H1 (cell line): ENCODE results near the gene CARD18.

Source experiments
- CEBPB ChIP-seq: IDR thresholded peaks from 2 replicates; pipeline ENCODE4 v1.6.1; 2012; ENCODE audit warnings: low read depth, low read length
- NRF1 ChIP-seq: IDR thresholded peaks from 2 replicates; pipeline ENCODE4 v1.6.1; 2011; ENCODE audit warnings: mild to moderate bottlenecking, low read depth, low read length, improper control_type of control experiment
- POLR2A ChIP-seq, 2 experiments: IDR thresholded peaks; 1 replicate in 1 of 2; 2 replicates in 1 of 2; pipeline ENCODE4 v1.6.1; 2011; ENCODE audit warnings: low read depth in 2 of 2, low read length in 2 of 2, mild to moderate bottlenecking in 2 of 2; ENCODE audit errors: control extremely low read depth in 1 of 2
- SP1 ChIP-seq: IDR thresholded peaks from 2 replicates; pipeline ENCODE4 v1.6.1; 2011; ENCODE audit warnings: low read depth, low read length
- TF ChIP-seq, protein P1 (sequence below), 3 experiments: IDR thresholded peaks; 1 replicate in 2 of 3; 2 replicates in 1 of 3; pipeline versions ENCODE4 v1.5.1 to v1.6.1; 2011; ENCODE audit warnings: low read length in 3 of 3, mild to moderate bottlenecking in 3 of 3, inconsistent platforms in 2 of 3, low read depth in 1 of 3, moderate library complexity in 1 of 3; ENCODE audit not compliant: insufficient read depth in 1 of 3; ENCODE audit errors: control extremely low read depth in 1 of 3

DNA sequence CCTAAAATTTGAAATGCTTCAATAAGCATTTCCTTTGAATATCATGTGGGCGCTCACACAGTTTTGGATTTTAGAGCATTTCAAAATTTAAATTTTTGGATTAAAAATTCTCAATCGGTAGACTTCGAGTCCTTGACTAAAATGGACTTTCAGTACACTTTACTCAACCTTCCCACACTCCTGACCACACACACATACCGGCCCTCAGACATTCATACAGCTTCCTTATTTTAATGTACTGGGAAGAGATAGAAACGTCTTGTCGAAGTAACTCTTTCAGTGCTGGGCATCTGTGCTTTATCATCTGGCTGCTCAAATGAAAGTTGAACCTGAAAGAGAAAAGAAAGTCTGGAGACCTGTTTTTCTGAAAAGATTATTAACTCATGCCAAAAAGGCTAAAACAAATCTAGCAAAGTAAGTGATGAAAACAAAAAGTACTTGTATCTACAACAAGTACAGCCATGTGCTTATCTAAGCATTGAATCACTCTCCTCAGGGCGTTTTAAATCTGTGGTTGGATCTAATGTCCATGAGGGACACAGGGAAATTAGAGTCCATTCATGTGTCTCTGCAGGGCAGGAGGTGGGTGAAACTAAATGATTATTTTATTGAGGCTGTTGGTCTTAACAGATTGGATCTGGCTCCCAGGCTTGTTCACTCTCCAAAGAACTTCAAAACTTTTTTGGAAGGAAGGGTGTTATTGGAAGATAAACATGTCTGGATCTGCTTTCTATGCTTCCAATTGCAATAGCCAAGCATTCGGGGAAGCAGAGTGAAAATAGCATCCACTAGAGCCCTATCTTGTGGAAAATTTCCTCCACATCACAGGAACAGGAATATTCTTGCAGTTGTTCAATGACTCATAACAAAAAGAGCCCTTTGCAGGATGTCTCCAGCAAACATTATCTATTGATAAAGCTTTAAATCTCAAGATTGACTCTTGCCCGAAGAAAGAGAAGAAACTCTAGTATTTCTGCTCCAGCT is 47.0 kb downstream of the CARD18 start:
- TF ChIP-seq NRF1 (no peak), POLR2A (IDR thresholded peaks at IDR 0.05; ENCODE audit: control extremely low read depth in 1 of 2, low read depth in 2 of 2, low read length in 2 of 2) (no peak), CEBPB (no peak), SP1 (no peak)
- TF ChIP-seq, protein P1, sequence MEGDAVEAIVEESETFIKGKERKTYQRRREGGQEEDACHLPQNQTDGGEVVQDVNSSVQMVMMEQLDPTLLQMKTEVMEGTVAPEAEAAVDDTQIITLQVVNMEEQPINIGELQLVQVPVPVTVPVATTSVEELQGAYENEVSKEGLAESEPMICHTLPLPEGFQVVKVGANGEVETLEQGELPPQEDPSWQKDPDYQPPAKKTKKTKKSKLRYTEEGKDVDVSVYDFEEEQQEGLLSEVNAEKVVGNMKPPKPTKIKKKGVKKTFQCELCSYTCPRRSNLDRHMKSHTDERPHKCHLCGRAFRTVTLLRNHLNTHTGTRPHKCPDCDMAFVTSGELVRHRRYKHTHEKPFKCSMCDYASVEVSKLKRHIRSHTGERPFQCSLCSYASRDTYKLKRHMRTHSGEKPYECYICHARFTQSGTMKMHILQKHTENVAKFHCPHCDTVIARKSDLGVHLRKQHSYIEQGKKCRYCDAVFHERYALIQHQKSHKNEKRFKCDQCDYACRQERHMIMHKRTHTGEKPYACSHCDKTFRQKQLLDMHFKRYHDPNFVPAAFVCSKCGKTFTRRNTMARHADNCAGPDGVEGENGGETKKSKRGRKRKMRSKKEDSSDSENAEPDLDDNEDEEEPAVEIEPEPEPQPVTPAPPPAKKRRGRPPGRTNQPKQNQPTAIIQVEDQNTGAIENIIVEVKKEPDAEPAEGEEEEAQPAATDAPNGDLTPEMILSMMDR (IDR thresholded peaks at IDR 0.05; ENCODE audit: control extremely low read depth in 1 of 3, insufficient read depth in 1 of 3, low read depth in 1 of 3, low read length in 3 of 3), result no peak
